ENCODE results near the gene LAT. TPM values are rescaled to one million over a fixed set of nuclear protein-coding genes. Genes with fewer than 3 reads are reported as not detected.
"Not testable (repeated sequence)": the region's sequence is repeated elsewhere in the genome, so short reads cannot be mapped to it uniquely, and the experiment has no call there.

The LAT gene
- total and polyA plus RNA-seq, 7 donors = 1.6 to 2.1 (median 1.8) TPM

GRCh38 chr16:28964072-28964471 lies 20.8 kb upstream of the LAT start:
- no peak overlapping the region for H3K4me3 ChIP-seq
- TF ChIP-seq CTCF (IDR thresholded peaks at IDR 0.05) = no peak
- WGBS, 3 donors = 84 to 96% (median 90%) methylated on average over 3 of the region's 3 CpGs
- DNase-seq (no peak), ATAC-seq (no peak)
- H3K27me3 ChIP-seq (ENCODE audit: insufficient read depth in 3 of 3, low read length in 2 of 3) = no peaks in the 10 kb centered on the region
- intact Hi-C loops (cut with DNase I) = no loop called here
- H3K27ac ChIP-seq = no peak overlapping the region
- no peaks in the 10 kb centered on the region for H3K9me3 ChIP-seq
- H3K36me3 ChIP-seq (ENCODE audit: insufficient read depth in 1 of 2, low read depth in 1 of 2) = peaks cover 0 to 64% of the 10 kb centered on the region in 2 donors
- H3K4me1 ChIP-seq = no peaks in the 10 kb centered on the region

GRCh38 chr16:28964496-28964895 lies 20.4 kb upstream of the LAT start:
- Histone ChIP-seq H3K27ac (no peak overlapping the region), H3K27me3 (ENCODE audit: insufficient read depth in 3 of 3, low read length in 2 of 3) (no peaks in the 10 kb centered on the region), H3K9me3 (no peaks in the 10 kb centered on the region), H3K4me1 (no peaks in the 10 kb centered on the region), H3K36me3 (ENCODE audit: insufficient read depth in 1 of 2, low read depth in 1 of 2) (peaks cover 0 to 60% of the 10 kb centered on the region in 2 donors), H3K4me3 (no peak overlapping the region)
- intact Hi-C loops (cut with DNase I) = no loop called here
- no peak for ATAC-seq
- no peak for TF ChIP-seq CTCF (IDR thresholded peaks at IDR 0.05)
- 91 to 95% (median 91%) methylated on average over 2 of the region's 2 CpGs for WGBS, 3 donors
- no peak for DNase-seq

- no peaks in the 10 kb centered on the region for H3K9me3 ChIP-seq
- H3K4me1 ChIP-seq = no peaks in the 10 kb centered on the region
- intact Hi-C loops (cut with DNase I) = no loop called here
- DNase-seq (no peak), ATAC-seq (no peak)
- H3K27me3 ChIP-seq (ENCODE audit: insufficient read depth in 3 of 3, low read length in 2 of 3) = no peaks in the 10 kb centered on the region
- H3K27ac ChIP-seq = no peak overlapping the region
- peaks cover 0 to 41% of the 10 kb centered on the region in 2 donors for H3K36me3 ChIP-seq (ENCODE audit: insufficient read depth in 1 of 2, low read depth in 1 of 2)
- WGBS, 3 donors = 87 to 91% (median 90%) methylated on average over 4 of the region's 4 CpGs
- TF ChIP-seq CTCF (IDR thresholded peaks at IDR 0.05) = no peak
- no peak overlapping the region for H3K4me3 ChIP-seq
Observed at GRCh38 chr16:28967156-28967555, 17.7 kb upstream of the LAT start.

- not testable (repeated sequence) for H3K4me1 ChIP-seq; DNase-seq; ATAC-seq; H3K27ac ChIP-seq; H3K9me3 ChIP-seq; H3K4me3 ChIP-seq; H3K27me3 ChIP-seq (ENCODE audit: insufficient read depth in 3 of 3, low read length in 2 of 3)
- WGBS, 3 donors = 87 to 91% (median 90%) methylated on average over 2 of the region's 2 CpGs
- intact Hi-C loops (cut with DNase I) = loop anchor here in 1 of 2 donors (10.0 kb wide), 1 partner anchor 1505 kb away; no protein-coding TSS in a partner anchor
- peaks cover 0 to 16% of the 10 kb centered on the region in 2 donors for H3K36me3 ChIP-seq (ENCODE audit: insufficient read depth in 1 of 2, low read depth in 1 of 2)
Observed at GRCh38 chr16:28969696-28970095, 15.2 kb upstream of the LAT start.

GRCh38 chr16:28974007-28974436 lies 10.8 kb upstream of the LAT start:
- ATAC-seq (peak; percentile 13 to 66 (median 58)), DNase-seq (peak; percentile 59 to 70)
- Histone ChIP-seq H3K27me3 (ENCODE audit: insufficient read depth in 3 of 3, low read length in 2 of 3) (no peaks in the 10 kb centered on the region), H3K4me3 (peak overlapping the region; percentile 99), H3K27ac (peak overlapping the region; percentile 79), H3K4me1 (peaks cover 12% of the 10 kb centered on the region), H3K36me3 (ENCODE audit: insufficient read depth in 1 of 2, low read depth in 1 of 2) (peaks cover 5 to 25% of the 10 kb centered on the region in 2 donors), H3K9me3 (no peaks in the 10 kb centered on the region)
- intact Hi-C loops (cut with DNase I) = loop anchor here in 1 of 2 donors (10.0 kb wide), 1 partner anchor 1509 kb away; no protein-coding TSS in a partner anchor
- TF ChIP-seq CTCF (IDR thresholded peaks at IDR 0.05) = peak; percentile 48
- WGBS, 3 donors = 0% methylated on average over 17 of the region's 17 CpGs
